HEK293T (cell line): Measurements from ENCODE around the gene SNX4.

Experiments used
- ARNT ChIP-seq: fragments of 450-650 bp; IDR thresholded peaks from 2 replicates; pipeline ENCODE4 v1.6.1; 2017; ENCODE audit warnings: mild to moderate bottlenecking
- BHLHE40 ChIP-seq: fragments of 450-650 bp; IDR thresholded peaks from 2 replicates; pipeline ENCODE4 v1.6.1; 2016; ENCODE audit warnings: mild to moderate bottlenecking, moderate library complexity, borderline replicate concordance
- CTBP1 ChIP-seq: fragments of 450-650 bp; IDR thresholded peaks from 2 replicates; pipeline ENCODE4 v1.6.1; 2016; ENCODE audit warnings: borderline replicate concordance
- ELF4 ChIP-seq: fragments of 450-650 bp; IDR thresholded peaks from 2 replicates; pipeline ENCODE4 v1.6.1; 2017; ENCODE audit warnings: antibody characterized with exemption
- FOXA1 ChIP-seq: fragments of 450-650 bp; IDR thresholded peaks from 2 replicates; pipeline ENCODE4 v1.6.1; 2016; ENCODE audit warnings: mild to moderate bottlenecking
- FOXK2 ChIP-seq: fragments of 450-650 bp; IDR thresholded peaks from 2 replicates; pipeline ENCODE4 v1.6.1; 2016; ENCODE audit warnings: mild to moderate bottlenecking
- FOXM1 ChIP-seq: fragments of 450-650 bp; IDR thresholded peaks from 2 replicates; pipeline ENCODE4 v1.6.1; 2017; ENCODE audit warnings: mild to moderate bottlenecking, borderline replicate concordance
- HDGF ChIP-seq: fragments of 450-650 bp; IDR thresholded peaks from 2 replicates; pipeline ENCODE4 v1.6.1; 2017; ENCODE audit warnings: antibody characterized with exemption, borderline replicate concordance
- L3MBTL2 ChIP-seq: fragments of 450-650 bp; conservative IDR thresholded peaks from 2 replicates; pipeline ENCODE4 v1.6.1; 2016; ENCODE audit warnings: mild to moderate bottlenecking
- NFRKB ChIP-seq: fragments of 450-650 bp; IDR thresholded peaks from 2 replicates; pipeline ENCODE4 v1.6.1; 2016; ENCODE audit warnings: mild to moderate bottlenecking, moderate library complexity
- SP1 ChIP-seq: fragments of 450-650 bp; IDR thresholded peaks from 2 replicates; pipeline ENCODE4 v1.6.1; 2017
- SUZ12 ChIP-seq: fragments of 450-650 bp; IDR thresholded peaks from 2 replicates; pipeline ENCODE4 v1.6.1; 2016; ENCODE audit warnings: mild to moderate bottlenecking
- TARDBP ChIP-seq: fragments of 450-650 bp; IDR thresholded peaks from 2 replicates; pipeline ENCODE4 v1.6.1; 2016
- ZNF384 ChIP-seq: fragments of 450-650 bp; IDR thresholded peaks from 2 replicates; pipeline ENCODE4 v1.6.1; 2016

GRCh38 chr3:125418306-125418705 lies 101.7 kb downstream of the SNX4 start:
- TF ChIP-seq FOXM1 (no peak), FOXK2 (no peak), ARNT (no peak), L3MBTL2 (no peak), HDGF (no peak), FOXA1 (no peak), SP1 (no peak), ELF4 (no peak), BHLHE40 (no peak), ZNF384 (no peak), NFRKB (no peak), SUZ12 (no peak), TARDBP (no peak), CTBP1 (no peak)
